GM21529 (cell line): ENCODE data around the gene CRTAC1.

Experiments used
- ATAC-seq: cut with Tn5 transposase; IDR thresholded peaks from one replicate; pipeline ENCODE4 v1.9.1; 2021; ENCODE audit not compliant: unreplicated experiment

CRTAC1 gene

DNA sequence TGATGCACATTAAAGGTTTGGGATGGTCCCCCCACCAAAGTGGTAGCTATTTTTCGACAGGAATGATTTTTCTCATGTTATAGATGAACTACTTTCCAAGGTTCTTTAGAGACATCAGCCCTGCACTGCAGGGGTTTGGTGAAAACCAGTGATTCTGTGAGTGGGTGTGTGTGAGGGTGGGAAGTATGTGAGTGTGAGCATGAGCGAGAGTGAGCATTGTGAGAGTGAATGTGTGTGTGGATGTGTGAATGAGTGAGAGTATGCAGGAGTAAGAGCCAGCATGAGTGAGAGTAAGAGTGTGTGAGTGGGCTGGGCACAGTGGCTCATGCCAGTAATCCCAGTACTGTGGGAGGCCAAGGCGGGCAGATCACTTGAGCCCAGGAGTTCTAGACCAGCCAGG lies 105.7 kb downstream of the CRTAC1 start:
- ATAC-seq, result no peak

DNA sequence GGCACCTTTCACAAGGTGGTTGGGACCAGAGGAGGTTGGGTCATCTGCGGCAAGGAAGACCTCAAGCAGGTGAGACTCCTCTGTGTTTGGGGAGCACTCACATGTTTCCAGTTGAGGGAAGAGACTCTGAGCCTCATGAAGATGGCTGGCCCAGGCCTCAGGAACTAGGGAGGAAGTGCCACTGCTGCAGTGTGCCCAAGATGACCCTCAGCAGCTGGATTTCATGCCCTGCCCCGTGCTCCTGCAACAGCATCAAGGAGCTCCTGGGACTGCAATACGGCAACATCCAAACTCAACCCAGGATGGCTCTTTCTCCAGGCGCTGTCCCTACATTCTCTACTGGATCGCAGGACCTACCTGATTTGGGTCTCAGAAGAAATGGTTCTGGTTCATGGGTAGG lies 106.9 kb downstream of the CRTAC1 start:
- ATAC-seq, result no peak

DNA sequence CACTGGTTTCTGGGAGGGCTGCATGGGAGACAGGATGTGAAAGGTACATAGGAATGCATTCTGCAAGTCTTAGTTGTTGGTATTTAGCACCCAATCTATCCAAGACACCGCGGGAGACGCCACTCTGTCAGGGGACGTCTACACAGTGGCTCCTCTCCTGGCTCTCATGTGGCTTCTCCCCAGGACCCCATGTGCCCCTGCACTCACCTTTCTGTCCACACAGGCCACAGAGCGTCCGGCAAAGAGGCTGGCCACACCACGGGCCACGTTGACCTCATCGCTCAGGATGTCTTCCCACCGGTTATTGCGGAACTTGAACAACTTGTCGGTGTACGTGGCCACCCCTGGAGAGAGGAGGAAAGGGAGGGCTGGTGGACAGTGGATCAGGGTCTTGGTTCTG lies 107.4 kb downstream of the CRTAC1 start:
- ATAC-seq, result no peak

- no peak for ATAC-seq
These were observed 108.2 kb downstream of the CRTAC1 start for GRCh38 chr10:97922022-97922758.

DNA sequence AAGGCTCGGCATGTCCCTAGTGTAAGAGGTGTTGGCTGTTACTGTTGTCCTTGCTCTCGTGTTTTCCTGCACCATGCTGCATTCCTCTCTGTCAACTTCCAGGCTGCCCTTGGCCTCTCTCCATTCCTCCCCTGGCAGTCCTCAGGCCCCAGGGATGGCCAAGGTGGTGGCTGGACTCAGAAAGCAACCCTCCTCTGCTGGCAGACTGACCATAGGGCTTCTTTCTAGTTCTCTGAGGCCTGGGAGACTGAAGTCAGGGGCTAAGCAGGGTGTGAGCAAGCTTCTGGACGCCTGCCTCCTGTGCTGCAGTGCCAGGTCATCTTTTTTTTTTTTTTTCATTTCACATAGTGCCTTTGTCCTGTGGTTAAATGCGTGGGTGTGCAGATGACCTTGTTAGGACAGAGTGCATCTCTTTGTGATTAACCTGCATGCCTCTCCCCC lies 108.8 kb downstream of the CRTAC1 start:
- ATAC-seq, result no peak

DNA sequence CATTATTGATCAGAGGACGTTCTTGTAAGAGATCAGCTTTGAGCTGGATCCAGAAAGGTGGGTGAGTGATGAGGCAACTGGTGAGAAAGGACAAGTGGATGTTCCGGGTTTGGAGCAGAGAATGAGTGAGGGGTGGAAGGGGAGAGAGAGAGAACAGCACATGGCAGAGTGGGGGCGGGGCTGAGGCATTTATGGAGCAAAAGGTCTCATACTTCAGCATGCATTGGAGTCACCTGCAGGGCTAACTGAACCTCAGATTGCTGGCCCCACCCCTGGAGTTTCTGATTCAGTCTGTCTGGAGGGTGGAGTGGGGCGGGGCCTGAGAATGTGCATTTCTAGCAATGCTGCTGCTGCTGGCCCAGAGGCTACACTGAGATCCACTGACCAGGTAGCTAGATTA lies 109.6 kb downstream of the CRTAC1 start:
- ATAC-seq, result no peak

GRCh38 chr10:97919012-97919411 lies 111.4 kb downstream of the CRTAC1 start:
- no peak for ATAC-seq

DNA sequence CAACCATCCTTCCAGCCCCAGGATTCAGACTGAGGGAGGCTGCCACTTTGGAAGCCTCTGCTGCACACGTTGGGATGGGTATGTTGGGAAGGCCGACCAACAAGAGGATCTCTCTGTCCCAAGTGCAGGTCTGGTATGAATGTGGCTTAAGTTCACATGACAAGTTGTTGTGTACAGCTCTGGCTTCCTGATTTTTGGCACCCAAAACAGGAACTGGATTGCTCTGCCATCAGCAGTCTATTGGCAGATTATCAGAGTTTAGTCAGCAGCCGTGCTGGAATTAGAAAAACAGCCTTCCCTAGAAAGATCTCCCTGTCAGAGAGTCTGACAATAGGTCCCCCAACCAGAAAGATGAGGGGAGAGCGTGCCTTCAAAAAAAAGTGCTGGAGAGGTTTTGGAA lies 113.8 kb downstream of the CRTAC1 start:
- no peak for ATAC-seq

DNA sequence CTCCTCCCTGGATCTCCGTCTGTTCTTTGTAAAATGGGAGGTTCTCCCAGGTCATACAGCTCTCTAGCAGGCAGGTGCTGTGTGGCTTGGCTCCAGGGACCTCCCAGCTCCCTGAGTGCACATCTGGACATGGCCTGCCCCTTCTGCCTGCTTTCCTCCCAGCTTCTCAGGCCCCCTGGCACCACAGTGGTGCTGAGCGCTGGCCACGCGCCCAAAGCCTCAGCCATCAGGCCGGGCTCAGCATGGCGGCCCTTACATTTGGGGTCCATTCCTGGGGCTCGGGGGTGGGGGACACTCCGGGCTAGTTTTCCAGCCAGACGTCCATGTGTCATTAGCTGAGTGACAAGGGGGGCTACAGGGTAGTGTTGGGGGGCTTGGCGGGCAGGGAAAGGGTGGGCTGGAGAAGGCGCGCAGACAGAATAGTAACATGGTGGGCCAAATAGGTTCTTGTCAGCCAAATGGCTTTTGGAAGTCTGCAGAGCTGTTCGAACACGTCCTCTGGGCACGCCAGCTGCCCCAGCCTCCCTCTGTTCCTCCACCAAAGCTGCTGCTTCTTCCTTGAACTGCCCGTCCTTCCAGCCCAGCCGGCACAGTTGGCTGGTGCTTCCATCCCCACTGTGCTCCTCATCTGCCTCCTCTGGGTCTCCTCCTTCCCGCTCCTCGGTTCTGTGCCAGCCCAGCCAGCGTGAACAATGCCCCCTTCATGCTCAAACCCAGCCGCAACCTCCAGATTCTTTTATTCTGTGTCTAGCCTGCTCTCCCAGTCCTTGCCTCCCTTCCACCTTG lies 114.9 kb downstream of the CRTAC1 start:
- ATAC-seq, result no peak

DNA sequence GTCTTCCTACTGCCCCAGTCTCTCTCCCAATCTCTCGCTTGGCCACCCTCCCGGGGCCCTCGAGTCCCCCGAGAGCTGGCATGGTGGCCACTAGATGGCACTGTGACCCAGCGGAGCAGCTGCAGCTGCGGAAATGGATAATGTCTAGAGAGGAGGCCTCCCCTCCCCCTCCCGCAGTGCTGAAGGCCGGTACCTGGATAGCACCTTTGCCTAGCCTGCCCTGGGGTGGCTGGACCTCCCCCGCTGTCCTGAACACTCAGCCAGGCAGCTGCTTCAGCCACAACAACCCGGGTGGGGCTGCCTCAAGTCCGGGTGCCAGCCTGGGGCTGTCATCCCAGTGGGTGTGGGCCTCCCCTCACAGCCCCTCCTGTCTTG lies 115.6 kb downstream of the CRTAC1 start:
- ATAC-seq, result no peak

DNA sequence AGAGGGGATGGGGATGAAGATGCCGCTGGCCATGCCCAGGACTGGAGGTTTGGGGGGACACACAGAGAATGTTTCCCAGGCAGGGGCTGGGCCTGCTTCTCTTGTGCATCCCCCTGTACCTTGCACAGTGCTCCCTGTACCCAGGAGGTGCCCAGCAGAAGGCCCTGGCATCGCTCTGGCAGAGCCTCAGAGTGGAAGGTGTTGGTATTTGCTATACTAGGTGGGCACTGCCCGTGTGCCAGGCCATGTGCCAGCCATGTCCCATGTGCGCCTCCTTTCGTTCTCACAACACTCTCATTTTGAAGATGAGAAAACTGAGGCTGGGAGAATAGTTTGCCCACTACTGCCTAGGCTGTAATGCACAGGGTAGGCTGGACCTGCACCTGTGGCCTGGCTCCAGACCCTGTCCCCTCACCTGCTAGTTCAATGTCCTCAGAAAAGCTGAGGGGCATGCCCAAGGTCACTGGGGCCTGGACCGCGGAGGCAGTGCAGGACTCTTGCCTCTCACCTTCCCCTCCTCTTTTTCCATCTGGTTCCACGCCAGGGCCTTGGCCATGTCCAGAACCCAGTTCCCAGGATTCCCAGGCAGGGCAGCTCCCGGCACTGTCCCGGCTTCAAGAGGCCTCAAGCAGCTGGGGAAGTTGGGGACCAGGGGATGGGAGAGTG lies 116.1 kb downstream of the CRTAC1 start:
- ATAC-seq, result no peak

DNA sequence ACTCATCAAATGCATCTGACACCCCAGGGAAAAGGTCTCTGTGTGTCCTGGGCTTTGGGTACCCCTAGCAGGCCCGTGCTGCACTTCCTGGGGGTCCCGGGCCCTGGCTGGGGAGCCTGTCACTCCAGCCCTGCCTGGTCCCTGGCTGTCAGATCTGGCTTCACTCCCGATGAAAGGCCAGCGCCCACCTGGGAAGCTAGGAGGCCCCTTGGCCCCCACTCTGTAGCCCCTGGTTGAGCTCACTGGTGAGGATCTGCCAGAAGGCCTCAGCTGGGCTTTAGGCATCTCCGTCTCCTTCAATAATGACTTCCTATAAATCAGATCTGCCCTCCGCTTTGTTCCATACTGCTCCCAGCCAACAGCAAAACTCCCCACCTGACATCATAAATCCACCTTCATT lies 116.8 kb downstream of the CRTAC1 start:
- ATAC-seq, result no peak

DNA sequence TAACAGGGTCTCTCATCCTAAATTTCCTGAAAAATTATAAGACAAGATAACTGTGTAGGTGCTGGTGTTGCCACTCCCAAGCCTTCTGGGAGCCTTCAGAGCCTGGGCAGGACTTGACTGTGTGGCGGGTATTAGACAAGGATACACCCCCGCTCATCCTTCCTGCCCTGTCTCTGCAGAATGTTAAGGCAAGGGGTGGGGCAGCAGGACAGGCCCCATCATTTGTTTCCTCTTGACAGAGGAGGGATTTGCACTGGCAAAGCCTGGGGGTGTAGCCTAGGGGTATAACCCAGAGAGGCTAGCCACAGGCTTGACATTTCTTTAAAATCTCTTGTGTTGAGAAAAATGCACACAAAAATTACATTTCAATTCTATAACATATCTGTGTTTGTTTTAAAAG lies 117.2 kb downstream of the CRTAC1 start:
- ATAC-seq, result no peak

- ATAC-seq, result no peak
These were observed 119.2 kb downstream of the CRTAC1 start for GRCh38 chr10:97911217-97911616.

DNA sequence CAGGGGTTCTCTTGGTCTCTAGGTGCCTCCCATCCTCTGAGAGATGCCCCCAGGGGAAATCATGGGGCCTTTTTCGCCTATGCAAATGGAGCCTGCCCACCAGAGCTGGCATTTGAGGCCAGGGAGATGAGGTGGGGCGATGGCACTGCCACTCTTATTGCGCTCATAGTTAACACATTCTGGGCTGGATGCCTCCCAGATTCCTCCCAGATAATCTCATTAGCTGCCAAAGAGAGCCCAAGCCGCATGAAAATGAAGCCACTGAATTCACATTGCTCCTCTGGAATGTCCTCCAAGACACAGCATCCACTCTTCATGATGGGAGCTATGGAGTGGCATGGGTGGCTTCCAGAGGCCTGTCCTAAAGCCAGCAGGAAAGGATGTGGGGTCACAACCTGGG lies 119.8 kb downstream of the CRTAC1 start:
- ATAC-seq, result no peak

DNA sequence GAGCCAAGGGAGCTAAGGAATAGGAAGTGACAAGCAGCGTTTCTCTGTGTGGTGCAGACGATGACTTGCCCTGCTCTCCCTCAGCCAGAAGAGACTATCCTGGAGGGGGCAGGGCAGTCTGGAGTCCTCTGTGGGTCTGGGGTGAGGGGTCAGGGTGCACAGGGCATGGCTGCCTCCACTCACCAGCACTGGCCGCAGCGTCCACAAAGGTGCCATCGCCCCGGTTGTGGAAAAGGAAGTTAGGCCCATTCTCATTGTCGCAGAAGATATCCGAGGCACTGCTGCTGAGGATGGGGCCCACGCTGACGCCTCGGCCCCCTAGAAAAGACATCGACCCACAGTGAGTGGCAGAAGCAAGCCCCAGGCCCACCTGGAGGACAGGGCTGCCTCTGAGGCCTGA lies 122.6 kb downstream of the CRTAC1 start:
- ATAC-seq, result no peak

GRCh38 chr10:97907211-97907610 lies 123.2 kb downstream of the CRTAC1 start:
- ATAC-seq, result no peak

DNA sequence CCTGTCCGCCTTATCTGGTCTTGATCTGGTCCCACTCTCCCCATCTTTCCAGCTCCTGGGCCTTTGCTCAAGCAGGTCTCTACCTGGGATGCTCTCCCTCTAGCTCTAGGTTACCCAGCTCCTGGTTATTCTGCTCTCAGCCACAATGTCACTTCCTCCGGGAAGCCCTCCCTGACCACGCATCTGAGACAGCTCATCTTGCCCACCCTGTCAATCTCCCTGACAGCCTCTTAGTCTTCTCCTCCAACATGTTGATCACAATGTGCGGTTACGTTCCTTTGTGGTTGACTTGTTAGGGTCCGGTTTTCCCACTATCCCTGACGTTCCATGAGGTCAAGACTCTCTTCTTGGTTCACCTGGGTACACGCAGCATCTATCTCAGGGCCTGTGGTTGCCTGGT lies 125.1 kb downstream of the CRTAC1 start:
- no peak for ATAC-seq

GRCh38 chr10:97904576-97904975 lies 125.8 kb downstream of the CRTAC1 start:
- ATAC-seq, result no peak

DNA sequence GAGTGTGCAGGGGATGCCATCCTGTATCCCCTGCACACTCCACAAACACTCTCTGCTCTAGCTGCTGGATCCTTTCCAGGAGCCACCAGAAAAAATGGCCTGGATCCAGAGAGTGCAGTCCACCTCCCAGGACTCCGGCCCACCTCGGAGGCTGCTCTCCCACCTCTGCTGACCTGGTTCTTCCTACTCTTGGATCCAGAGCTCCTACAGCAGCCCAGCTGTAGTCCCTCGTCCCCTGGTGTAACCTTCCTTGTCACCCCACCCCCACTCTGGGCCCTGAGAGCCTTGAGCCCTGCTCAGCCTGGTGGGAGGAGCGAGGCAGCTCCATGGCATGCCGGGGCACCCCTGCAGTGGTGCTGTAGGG lies 126.4 kb downstream of the CRTAC1 start:
- ATAC-seq, result no peak

DNA sequence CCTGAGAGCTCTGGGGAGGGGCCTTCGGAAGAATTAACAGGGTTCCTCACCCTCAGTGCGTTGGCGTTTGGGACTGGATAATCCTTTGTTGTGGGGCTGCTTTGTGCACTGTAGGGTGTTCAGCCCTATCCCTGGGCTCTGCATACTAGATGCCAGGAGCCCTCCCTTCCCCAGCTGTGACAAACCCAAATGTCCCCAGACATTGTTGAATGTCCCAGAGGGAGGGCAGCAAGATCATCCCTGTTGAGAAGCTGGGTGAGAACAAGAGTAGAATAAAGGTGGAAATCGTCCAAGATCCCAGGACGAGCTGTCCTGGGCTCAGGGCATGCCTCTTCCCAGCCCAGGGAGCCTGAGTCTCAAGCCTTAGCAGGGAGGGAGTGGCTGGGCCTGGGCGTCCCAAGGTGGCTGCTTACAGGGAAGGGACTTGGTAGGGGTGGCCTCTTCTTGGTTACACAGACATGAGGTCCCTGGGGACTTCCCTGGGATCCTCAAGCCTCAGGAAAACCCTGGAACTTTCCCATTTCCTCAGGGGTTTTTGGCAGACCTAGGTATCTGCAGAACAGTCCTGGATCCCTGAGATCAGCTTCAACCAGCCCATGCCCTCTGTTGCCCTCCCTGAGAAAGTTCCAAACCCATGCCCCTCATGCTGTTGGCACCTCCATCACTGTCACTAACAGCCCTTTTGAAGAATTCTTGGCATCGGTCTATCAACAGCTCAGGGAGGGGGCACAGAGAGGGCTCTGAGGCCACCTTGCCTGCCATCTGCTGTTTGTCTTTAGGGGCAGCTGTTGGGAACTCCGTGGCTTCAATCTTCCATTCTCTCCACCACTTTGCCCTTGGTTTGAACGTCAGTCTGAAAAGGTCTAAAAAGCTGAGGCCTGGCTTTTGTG lies 127.0 kb downstream of the CRTAC1 start:
- ATAC-seq, result no peak
